HEK293 (cell line): ENCODE measurements around the gene PLEKHA5.

Source experiments
- GLI2 ChIP-seq: fragments of 450-650 bp; formaldehyde crosslinking; IDR thresholded peaks from 2 replicates; pipeline ENCODE4; 2017; ENCODE audit warnings: missing biosample characterization, missing genetic modification characterization, low read depth, borderline replicate concordance
- MEIS1 ChIP-seq: sonication (generic); formaldehyde crosslinking; IDR thresholded peaks from 2 replicates; pipeline ENCODE4 v1.8.1; 2022; ENCODE audit warnings: missing genetic modification reagents, mild to moderate bottlenecking, borderline replicate concordance
- MYNN ChIP-seq: fragments of 450-650 bp; formaldehyde crosslinking; IDR thresholded peaks from 2 replicates; pipeline ENCODE4 v1.5.1; 2016; ENCODE audit warnings: missing biosample characterization, missing genetic modification characterization, borderline replicate concordance
- OVOL3 ChIP-seq: fragments of 450-650 bp; formaldehyde crosslinking; IDR thresholded peaks from 2 replicates; pipeline ENCODE4 v1.5.1; 2016; ENCODE audit warnings: missing biosample characterization, missing genetic modification characterization
- ZNF423 ChIP-seq: fragments of 450-650 bp; formaldehyde crosslinking; IDR thresholded peaks from 2 replicates; pipeline ENCODE4 v1.5.1; 2016; ENCODE audit warnings: missing biosample characterization, missing genetic modification characterization
- ZNF785 ChIP-seq: fragments of 450-650 bp; formaldehyde crosslinking; IDR thresholded peaks from 2 replicates; pipeline ENCODE4 v1.5.1; 2016; ENCODE audit warnings: missing biosample characterization, missing genetic modification characterization
- TF ChIP-seq, protein P1 (sequence below): fragments of 450-650 bp; formaldehyde crosslinking; IDR thresholded peaks from 2 replicates; pipeline ENCODE4 v1.5.1; 2016; ENCODE audit warnings: missing biosample characterization, missing genetic modification characterization

GRCh38 chr12:19200261-19200660 lies 70.7 kb downstream of the PLEKHA5 start:
- TF ChIP-seq, protein P1, sequence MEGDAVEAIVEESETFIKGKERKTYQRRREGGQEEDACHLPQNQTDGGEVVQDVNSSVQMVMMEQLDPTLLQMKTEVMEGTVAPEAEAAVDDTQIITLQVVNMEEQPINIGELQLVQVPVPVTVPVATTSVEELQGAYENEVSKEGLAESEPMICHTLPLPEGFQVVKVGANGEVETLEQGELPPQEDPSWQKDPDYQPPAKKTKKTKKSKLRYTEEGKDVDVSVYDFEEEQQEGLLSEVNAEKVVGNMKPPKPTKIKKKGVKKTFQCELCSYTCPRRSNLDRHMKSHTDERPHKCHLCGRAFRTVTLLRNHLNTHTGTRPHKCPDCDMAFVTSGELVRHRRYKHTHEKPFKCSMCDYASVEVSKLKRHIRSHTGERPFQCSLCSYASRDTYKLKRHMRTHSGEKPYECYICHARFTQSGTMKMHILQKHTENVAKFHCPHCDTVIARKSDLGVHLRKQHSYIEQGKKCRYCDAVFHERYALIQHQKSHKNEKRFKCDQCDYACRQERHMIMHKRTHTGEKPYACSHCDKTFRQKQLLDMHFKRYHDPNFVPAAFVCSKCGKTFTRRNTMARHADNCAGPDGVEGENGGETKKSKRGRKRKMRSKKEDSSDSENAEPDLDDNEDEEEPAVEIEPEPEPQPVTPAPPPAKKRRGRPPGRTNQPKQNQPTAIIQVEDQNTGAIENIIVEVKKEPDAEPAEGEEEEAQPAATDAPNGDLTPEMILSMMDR = no peak
- no peak for TF ChIP-seq OVOL3
- TF ChIP-seq MYNN (tag by site-specific recombination) = no peak
- TF ChIP-seq ZNF423 (tag by site-specific recombination) = no peak
- TF ChIP-seq ZNF785 (tag by site-specific recombination) = no peak
- no peak for TF ChIP-seq GLI2 (tag by site-specific recombination)
- TF ChIP-seq MEIS1 (CRISPR knock-in tag) = no peak
